A549 (cell line): ENCODE data around the gene CAPN9.

Source experiments
- CHD2 ChIP-seq: fragments of 150-350 bp; IDR thresholded peaks from 2 replicates; pipeline ENCODE4 v1.6.1; 2014; ENCODE audit warnings: low read length; ENCODE audit not compliant: partially characterized antibody
- ESRRA ChIP-seq: fragments of 150-350 bp; IDR thresholded peaks from 2 replicates; pipeline ENCODE4 v1.6.1; 2014; ENCODE audit warnings: mild to moderate bottlenecking, low read length, borderline replicate concordance
- JUN ChIP-seq, 2 experiments: fragments of >200 bp; sonication (Bioruptor Twin); formaldehyde crosslinking; IDR thresholded peaks; 2 replicates in 1 of 2; 3 replicates in 1 of 2; pipeline ENCODE4 v1.6.1; 2016 to 2017
- POLR2A ChIP-seq: IDR thresholded peaks from 2 replicates; pipeline ENCODE4 v1.6.1; 2012; ENCODE audit warnings: mild to moderate bottlenecking, low read length
- RNF2 ChIP-seq: fragments of 200-600 bp; sonication (generic); IDR thresholded peaks from 2 replicates; pipeline ENCODE4 v1.6.1; 2016; ENCODE audit warnings: low read depth, mild to moderate bottlenecking, antibody characterized with exemption, moderate library complexity, borderline replicate concordance
- SREBF2 ChIP-seq: fragments of 450-650 bp; IDR thresholded peaks from 2 replicates; pipeline ENCODE4 v1.6.1; 2014; ENCODE audit warnings: mild to moderate bottlenecking, moderate library complexity
- ZFP36 ChIP-seq: fragments of 450-650 bp; IDR thresholded peaks from 2 replicates; pipeline ENCODE4 v1.6.1; 2014; ENCODE audit warnings: borderline replicate concordance; ENCODE audit not compliant: partially characterized antibody
- TF ChIP-seq, protein P1 (sequence below): fragments of 250-450 bp; sonication (Bioruptor Pico); IDR thresholded peaks from 2 replicates; pipeline ENCODE4 v1.5.0; 2021; ENCODE audit warnings: mild to moderate bottlenecking, moderate library complexity, borderline replicate concordance
- TF ChIP-seq, protein P2 (sequence below): fragments of >200 bp; sonication (Bioruptor Twin); formaldehyde crosslinking; IDR thresholded peaks from 3 replicates; pipeline ENCODE4 v1.5.1; 2016

DNA sequence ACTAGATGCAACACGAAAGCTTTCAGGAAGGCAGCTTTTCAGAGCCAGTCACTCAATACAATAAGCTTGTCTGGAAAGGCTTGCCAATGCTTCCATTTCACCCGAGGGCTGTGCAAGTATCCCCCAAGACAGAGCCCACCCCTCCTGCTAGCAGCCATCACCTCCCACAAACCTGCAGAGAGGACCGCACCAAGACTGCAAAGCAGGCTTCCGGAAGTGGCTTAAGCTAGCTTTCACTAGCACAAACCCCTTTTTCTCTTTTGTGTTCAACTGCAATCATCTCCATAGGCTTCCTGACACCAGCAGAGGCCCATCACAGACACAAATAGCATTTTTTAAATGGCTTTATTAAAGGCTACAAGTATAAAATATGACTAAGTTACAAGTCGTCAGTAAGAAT lies 89.6 kb downstream of the CAPN9 start:
- TF ChIP-seq, protein P1, sequence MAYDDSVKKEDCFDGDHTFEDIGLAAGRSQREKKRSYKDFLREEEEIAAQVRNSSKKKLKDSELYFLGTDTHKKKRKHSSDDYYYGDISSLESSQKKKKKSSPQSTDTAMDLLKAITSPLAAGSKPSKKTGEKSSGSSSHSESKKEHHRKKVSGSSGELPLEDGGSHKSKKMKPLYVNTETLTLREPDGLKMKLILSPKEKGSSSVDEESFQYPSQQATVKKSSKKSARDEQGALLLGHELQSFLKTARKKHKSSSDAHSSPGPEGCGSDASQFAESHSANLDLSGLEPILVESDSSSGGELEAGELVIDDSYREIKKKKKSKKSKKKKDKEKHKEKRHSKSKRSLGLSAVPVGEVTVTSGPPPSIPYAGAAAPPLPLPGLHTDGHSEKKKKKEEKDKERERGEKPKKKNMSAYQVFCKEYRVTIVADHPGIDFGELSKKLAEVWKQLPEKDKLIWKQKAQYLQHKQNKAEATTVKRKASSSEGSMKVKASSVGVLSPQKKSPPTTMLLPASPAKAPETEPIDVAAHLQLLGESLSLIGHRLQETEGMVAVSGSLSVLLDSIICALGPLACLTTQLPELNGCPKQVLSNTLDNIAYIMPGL (CRISPR knock-in tag) = no peak
- TF ChIP-seq, protein P2, sequence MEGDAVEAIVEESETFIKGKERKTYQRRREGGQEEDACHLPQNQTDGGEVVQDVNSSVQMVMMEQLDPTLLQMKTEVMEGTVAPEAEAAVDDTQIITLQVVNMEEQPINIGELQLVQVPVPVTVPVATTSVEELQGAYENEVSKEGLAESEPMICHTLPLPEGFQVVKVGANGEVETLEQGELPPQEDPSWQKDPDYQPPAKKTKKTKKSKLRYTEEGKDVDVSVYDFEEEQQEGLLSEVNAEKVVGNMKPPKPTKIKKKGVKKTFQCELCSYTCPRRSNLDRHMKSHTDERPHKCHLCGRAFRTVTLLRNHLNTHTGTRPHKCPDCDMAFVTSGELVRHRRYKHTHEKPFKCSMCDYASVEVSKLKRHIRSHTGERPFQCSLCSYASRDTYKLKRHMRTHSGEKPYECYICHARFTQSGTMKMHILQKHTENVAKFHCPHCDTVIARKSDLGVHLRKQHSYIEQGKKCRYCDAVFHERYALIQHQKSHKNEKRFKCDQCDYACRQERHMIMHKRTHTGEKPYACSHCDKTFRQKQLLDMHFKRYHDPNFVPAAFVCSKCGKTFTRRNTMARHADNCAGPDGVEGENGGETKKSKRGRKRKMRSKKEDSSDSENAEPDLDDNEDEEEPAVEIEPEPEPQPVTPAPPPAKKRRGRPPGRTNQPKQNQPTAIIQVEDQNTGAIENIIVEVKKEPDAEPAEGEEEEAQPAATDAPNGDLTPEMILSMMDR = no peak
- TF ChIP-seq RNF2 (no peak), SREBF2 (no peak), ZFP36 (no peak), JUN (IDR thresholded peaks at IDR 0.05) (no peak), ESRRA (no peak), POLR2A (no peak), CHD2 (no peak)
